Aorta (tissue), 5 donors: ENCODE data around the gene C2CD2. TPM values are rescaled to one million over a fixed set of nuclear protein-coding genes. Genes with fewer than 3 reads are reported as not detected.

Source experiments
- ATAC-seq: fragments of 200-7000 bp; cut with Tn5 transposase; one replicate; pipeline ENCODE4 v1.9.1; 2022; ENCODE audit warnings: moderate library complexity; ENCODE audit not compliant: low FRiP score
- DNase-seq, 2 donors: peaks; one replicate each; pipeline ENCODE4 v3.0.0-alpha.2; 2020
- H3K27ac ChIP-seq, 2 donors: one replicate each; pipeline ENCODE4 v1.5.1; 2013; ENCODE audit warnings: low read length in 2 of 2, mild to moderate bottlenecking in 2 of 2, moderate library complexity in 2 of 2, control low read depth in 1 of 2, inconsistent platforms in 1 of 2, low read depth in 1 of 2
- H3K27me3 ChIP-seq, 2 donors: one replicate each; pipeline ENCODE4 v1.6.1; 2013; ENCODE audit warnings: control low read depth in 1 of 2, low read length in 1 of 2, mild to moderate bottlenecking in 1 of 2, moderate library complexity in 1 of 2; ENCODE audit not compliant: insufficient read depth in 2 of 2, control insufficient read depth in 1 of 2
- H3K36me3 ChIP-seq, 2 donors: one replicate each; pipeline ENCODE4 v1.6.1; 2013; ENCODE audit warnings: control low read depth in 1 of 2, low read length in 1 of 2, mild to moderate bottlenecking in 1 of 2; ENCODE audit not compliant: insufficient read depth in 2 of 2, control insufficient read depth in 1 of 2
- H3K4me1 ChIP-seq, 2 donors: one replicate each; pipeline ENCODE4 v1.6.1; 2013; ENCODE audit warnings: low read length in 2 of 2, control low read depth in 1 of 2, mild to moderate bottlenecking in 1 of 2, moderate library complexity in 1 of 2; ENCODE audit not compliant: insufficient read depth in 2 of 2, control insufficient read depth in 1 of 2
- H3K4me3 ChIP-seq, 2 donors: one replicate each; pipeline ENCODE4 v1.5.1; 2013; ENCODE audit warnings: low read length in 2 of 2, control low read depth in 1 of 2, mild to moderate bottlenecking in 1 of 2
- H3K9me3 ChIP-seq: one replicate; pipeline ENCODE4 v1.6.1; 2013; ENCODE audit warnings: mild to moderate bottlenecking, low read length; ENCODE audit not compliant: control insufficient read depth
- WGBS, 2 donors: extraction: QIAGEN DNeasy Blood & Tissue Kit; methylation state at CpG; one replicate each; pipeline ENCODE4 v1.1.7; 2013; 5-methylcytosine and 5-hydroxymethylcytosine counted together
- intact Hi-C, 2 donors: fragments of 100-400 bp; cut with DNase I; formaldehyde crosslinking; loops; one replicate each; pipeline versions ENCODE4 v1.14.2 to v1.15.0; 2022
- polyA plus RNA-seq, 2 donors: library from polyadenylated mRNA; stranded (reverse); fragments of 200-250 nt; gene quantifications; one replicate each; pipeline ENCODE4 v1.2.3, GENCODE V29; 2013
- total RNA-seq, 2 donors: library from RNA; stranded (reverse); fragmentation: NEBNext Ultra II Directional; extraction: Animal tissue kit (Norgen Biotek cat#: 25700); gene quantifications; one replicate each; pipeline ENCODE4 v1.2.1, GENCODE V29; 2021
- donor health status: healthy with polysubstance abuse.
- donor health status: Bipolar disorder and iron deficiency.
- donor health status: DM: no; HTN: no; CAD: no.
- donor health status: DM: no; HTN: no; CAD: no.
- donor health status: DM: yes; HTN: yes; CAD: no.

C2CD2 gene
- total and polyA plus RNA-seq, 4 donors: 25.5 to 59.8 (median 47.8) TPM

- Histone ChIP-seq H3K36me3 (peaks cover 0 to 4% of the 10 kb centered on the region in 2 donors), H3K27ac (no peak overlapping the region), H3K27me3 (no peaks in the 10 kb centered on the region), H3K4me3 (no peak overlapping the region), H3K9me3 (no peaks in the 10 kb centered on the region), H3K4me1 (no peaks in the 10 kb centered on the region)
- no peak for DNase-seq
- intact Hi-C loops: no loop called here
- 88 to 89% methylated on average over 14 of the region's 14 CpGs for WGBS, 2 donors
- ATAC-seq: no peak
These were observed 47.0 kb downstream of the C2CD2 start for GRCh38 chr21:41906770-41907169.

GRCh38 chr21:41903559-41904351 is 50.1 kb downstream of the C2CD2 start:
- Histone ChIP-seq H3K27ac (no peak overlapping the region), H3K9me3 (no peaks in the 10 kb centered on the region), H3K36me3 (peaks cover 4% of the 10 kb centered on the region in 2 donors), H3K4me1 (no peaks in the 10 kb centered on the region), H3K27me3 (no peaks in the 10 kb centered on the region), H3K4me3 (no peak overlapping the region)
- intact Hi-C loops: no loop called here
- WGBS, 2 donors: 85 to 89% methylated on average over 23 of the region's 23 CpGs
- no peak for ATAC-seq
- DNase-seq: no peak

GRCh38 chr21:41902946-41903345 is 50.9 kb downstream of the C2CD2 start:
- Histone ChIP-seq H3K36me3 (peaks cover 4% of the 10 kb centered on the region in 2 donors), H3K27me3 (no peaks in the 10 kb centered on the region), H3K9me3 (no peaks in the 10 kb centered on the region), H3K27ac (no peak overlapping the region), H3K4me3 (no peak overlapping the region), H3K4me1 (no peaks in the 10 kb centered on the region)
- ATAC-seq (no peak), DNase-seq (no peak)
- intact Hi-C loops: no loop called here
- 97% methylated on average over 8 of the region's 8 CpGs for WGBS, 2 donors

- Histone ChIP-seq H3K9me3 (no peaks in the 10 kb centered on the region), H3K36me3 (peaks cover 4% of the 10 kb centered on the region in 2 donors), H3K27me3 (no peaks in the 10 kb centered on the region), H3K27ac (no peak overlapping the region), H3K4me3 (no peak overlapping the region), H3K4me1 (no peaks in the 10 kb centered on the region)
- intact Hi-C loops: no loop called here
- no peak for ATAC-seq
- DNase-seq: no peak
- 94 to 95% methylated on average over 3 of the region's 3 CpGs for WGBS, 2 donors
These were observed 52.0 kb downstream of the C2CD2 start for GRCh38 chr21:41901782-41902181.

GRCh38 chr21:41901099-41901498 is 52.7 kb downstream of the C2CD2 start:
- intact Hi-C loops: no loop called here
- Histone ChIP-seq H3K9me3 (no peaks in the 10 kb centered on the region), H3K27me3 (no peaks in the 10 kb centered on the region), H3K4me1 (no peaks in the 10 kb centered on the region), H3K4me3 (no peak overlapping the region), H3K36me3 (peaks cover 4% of the 10 kb centered on the region in 2 donors), H3K27ac (no peak overlapping the region)
- 88 to 91% methylated on average over 12 of the region's 12 CpGs for WGBS, 2 donors
- DNase-seq (no peak), ATAC-seq (no peak)

GRCh38 chr21:41900401-41900800 is 53.4 kb downstream of the C2CD2 start:
- H3K27me3 ChIP-seq: no peaks in the 10 kb centered on the region
- no peaks in the 10 kb centered on the region for H3K4me1 ChIP-seq
- 80% methylated on average over 6 of the region's 6 CpGs for WGBS, 2 donors
- H3K4me3 ChIP-seq: no peak overlapping the region
- H3K36me3 ChIP-seq: peaks cover 4% of the 10 kb centered on the region in 2 donors
- H3K9me3 ChIP-seq: no peaks in the 10 kb centered on the region
- H3K27ac ChIP-seq: no peak overlapping the region
- ATAC-seq: no peak
- DNase-seq: no peak
- intact Hi-C loops: no loop called here

GRCh38 chr21:41899426-41900202 is 54.2 kb downstream of the C2CD2 start:
- intact Hi-C loops: no loop called here
- 84 to 85% methylated on average over 25 of the region's 25 CpGs for WGBS, 2 donors
- DNase-seq (no peak), ATAC-seq (no peak)
- no peaks in the 10 kb centered on the region for H3K9me3 ChIP-seq
- H3K36me3 ChIP-seq: peaks cover 3 to 4% of the 10 kb centered on the region in 2 donors
- no peak overlapping the region for H3K4me3 ChIP-seq
- H3K27me3 ChIP-seq: no peaks in the 10 kb centered on the region
- no peaks in the 10 kb centered on the region for H3K4me1 ChIP-seq
- no peak overlapping the region for H3K27ac ChIP-seq

- no peak overlapping the region for H3K4me3 ChIP-seq
- peaks cover 1 to 4% of the 10 kb centered on the region in 2 donors for H3K36me3 ChIP-seq
- ATAC-seq: no peak
- intact Hi-C loops: no loop called here
- H3K4me1 ChIP-seq: no peaks in the 10 kb centered on the region
- no peaks in the 10 kb centered on the region for H3K27me3 ChIP-seq
- no peak overlapping the region for H3K27ac ChIP-seq
- WGBS, 2 donors: 91 to 93% methylated on average over 17 of the region's 17 CpGs
- no peak for DNase-seq
- H3K9me3 ChIP-seq: no peaks in the 10 kb centered on the region
These were observed 54.8 kb downstream of the C2CD2 start for GRCh38 chr21:41898998-41899397.

GRCh38 chr21:41897700-41898099 is 56.1 kb downstream of the C2CD2 start:
- peak in 1 of 2 donors; percentile 61 for DNase-seq
- Histone ChIP-seq H3K4me1 (no peaks in the 10 kb centered on the region), H3K27me3 (no peaks in the 10 kb centered on the region), H3K9me3 (no peaks in the 10 kb centered on the region), H3K27ac (no peak overlapping the region), H3K4me3 (no peak overlapping the region), H3K36me3 (peaks cover 0 to 4% of the 10 kb centered on the region in 2 donors)
- ATAC-seq: no peak
- 93% methylated on average over 8 of the region's 8 CpGs for WGBS, 2 donors
- intact Hi-C loops: no loop called here
